Ascending aorta (tissue), 2 donors: Measurements from ENCODE around the gene RABL6. TPM values are rescaled to one million over a fixed set of nuclear protein-coding genes. Genes with fewer than 3 reads are reported as not detected.

ENCODE experiments used
- DNase-seq, 2 donors: peaks; one replicate each; pipeline ENCODE4 v3.0.0-alpha.2; 2019; ENCODE audit warnings: low spot score in 2 of 2
- H3K27ac ChIP-seq, 2 donors: fragments of 200-600 bp; sonication (generic); one replicate each; pipeline ENCODE4 v1.5.1; 2016 to 2017; ENCODE audit warnings: mild to moderate bottlenecking in 1 of 2
- H3K27me3 ChIP-seq: fragments of 200-600 bp; sonication (generic); one replicate; pipeline ENCODE4 v1.5.1; 2017
- H3K36me3 ChIP-seq, 2 donors: fragments of 200-600 bp; sonication (generic); one replicate each; pipeline ENCODE4 v1.5.1; 2016
- H3K4me1 ChIP-seq, 2 donors: fragments of 200-600 bp; sonication (generic); one replicate each; pipeline ENCODE4 v1.5.1; 2016 to 2017; ENCODE audit warnings: mild to moderate bottlenecking in 1 of 2
- H3K4me3 ChIP-seq, 2 donors: fragments of 200-600 bp; sonication (generic); one replicate each; pipeline ENCODE4 v1.5.1; 2016 to 2017; ENCODE audit warnings: mild to moderate bottlenecking in 1 of 2
- H3K9me3 ChIP-seq, 2 donors: fragments of 200-600 bp; sonication (generic); one replicate each; pipeline ENCODE4 v1.5.1; 2016
- intact Hi-C: fragments of 100-400 bp; cut with DNase I; formaldehyde crosslinking; loops from one replicate; pipeline ENCODE4 v1.15.1; 2023
- total RNA-seq: library from RNA; depleted of rRNA; stranded (reverse); fragments of >200 nt; gene quantifications from one replicate; pipeline ENCODE4 v1.1.0, GENCODE V29; 2016
- TF ChIP-seq, protein P1 (sequence below), 3 experiments: fragments of 200-600 bp in 2 of 3; fragments of 450-650 bp in 1 of 3; sonication (generic) in 2 of 3; IDR thresholded peaks; one replicate each; pipeline ENCODE4 v1.5.1; 2016 to 2019; ENCODE audit warnings: antibody characterized with exemption in 3 of 3, mild to moderate bottlenecking in 1 of 3, moderate library complexity in 1 of 3

The RABL6 gene
- total RNA-seq, 1 donor from 2014 or later, result 70.9 TPM

DNA sequence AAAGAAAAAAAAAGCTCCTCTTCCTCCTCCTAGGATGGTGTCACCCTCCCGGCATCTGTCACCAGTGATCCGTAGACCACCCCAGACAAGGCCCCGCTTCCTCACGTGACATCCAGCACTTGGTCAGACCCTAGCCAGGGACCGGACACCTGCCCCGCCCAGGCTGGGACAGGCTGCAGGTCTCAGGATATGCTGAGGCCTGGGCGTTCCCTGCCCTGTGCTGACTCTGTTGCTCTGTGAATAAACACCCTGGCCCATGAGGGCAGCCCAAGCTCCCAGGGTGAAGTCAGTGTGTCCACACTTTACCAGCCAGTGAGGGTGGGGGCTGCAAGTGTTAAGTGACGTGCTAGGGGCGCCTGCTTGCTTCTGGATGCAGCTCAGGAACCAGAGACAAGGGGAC lies 52.8 kb downstream of the RABL6 start:
- intact Hi-C loops, result no loop called here
- no peak for DNase-seq
- no peak overlapping the region for H3K4me3 ChIP-seq
- peaks cover 4 to 24% of the 10 kb centered on the region in 2 donors for H3K4me1 ChIP-seq
- no peaks in the 10 kb centered on the region for H3K9me3 ChIP-seq
- no peak overlapping the region for H3K27ac ChIP-seq
- TF ChIP-seq, protein P1, sequence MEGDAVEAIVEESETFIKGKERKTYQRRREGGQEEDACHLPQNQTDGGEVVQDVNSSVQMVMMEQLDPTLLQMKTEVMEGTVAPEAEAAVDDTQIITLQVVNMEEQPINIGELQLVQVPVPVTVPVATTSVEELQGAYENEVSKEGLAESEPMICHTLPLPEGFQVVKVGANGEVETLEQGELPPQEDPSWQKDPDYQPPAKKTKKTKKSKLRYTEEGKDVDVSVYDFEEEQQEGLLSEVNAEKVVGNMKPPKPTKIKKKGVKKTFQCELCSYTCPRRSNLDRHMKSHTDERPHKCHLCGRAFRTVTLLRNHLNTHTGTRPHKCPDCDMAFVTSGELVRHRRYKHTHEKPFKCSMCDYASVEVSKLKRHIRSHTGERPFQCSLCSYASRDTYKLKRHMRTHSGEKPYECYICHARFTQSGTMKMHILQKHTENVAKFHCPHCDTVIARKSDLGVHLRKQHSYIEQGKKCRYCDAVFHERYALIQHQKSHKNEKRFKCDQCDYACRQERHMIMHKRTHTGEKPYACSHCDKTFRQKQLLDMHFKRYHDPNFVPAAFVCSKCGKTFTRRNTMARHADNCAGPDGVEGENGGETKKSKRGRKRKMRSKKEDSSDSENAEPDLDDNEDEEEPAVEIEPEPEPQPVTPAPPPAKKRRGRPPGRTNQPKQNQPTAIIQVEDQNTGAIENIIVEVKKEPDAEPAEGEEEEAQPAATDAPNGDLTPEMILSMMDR (IDR thresholded peaks at IDR 0.05), result no peak
- H3K36me3 ChIP-seq, result peaks cover 33 to 34% of the 10 kb centered on the region in 2 donors
- no peaks in the 10 kb centered on the region for H3K27me3 ChIP-seq

DNA sequence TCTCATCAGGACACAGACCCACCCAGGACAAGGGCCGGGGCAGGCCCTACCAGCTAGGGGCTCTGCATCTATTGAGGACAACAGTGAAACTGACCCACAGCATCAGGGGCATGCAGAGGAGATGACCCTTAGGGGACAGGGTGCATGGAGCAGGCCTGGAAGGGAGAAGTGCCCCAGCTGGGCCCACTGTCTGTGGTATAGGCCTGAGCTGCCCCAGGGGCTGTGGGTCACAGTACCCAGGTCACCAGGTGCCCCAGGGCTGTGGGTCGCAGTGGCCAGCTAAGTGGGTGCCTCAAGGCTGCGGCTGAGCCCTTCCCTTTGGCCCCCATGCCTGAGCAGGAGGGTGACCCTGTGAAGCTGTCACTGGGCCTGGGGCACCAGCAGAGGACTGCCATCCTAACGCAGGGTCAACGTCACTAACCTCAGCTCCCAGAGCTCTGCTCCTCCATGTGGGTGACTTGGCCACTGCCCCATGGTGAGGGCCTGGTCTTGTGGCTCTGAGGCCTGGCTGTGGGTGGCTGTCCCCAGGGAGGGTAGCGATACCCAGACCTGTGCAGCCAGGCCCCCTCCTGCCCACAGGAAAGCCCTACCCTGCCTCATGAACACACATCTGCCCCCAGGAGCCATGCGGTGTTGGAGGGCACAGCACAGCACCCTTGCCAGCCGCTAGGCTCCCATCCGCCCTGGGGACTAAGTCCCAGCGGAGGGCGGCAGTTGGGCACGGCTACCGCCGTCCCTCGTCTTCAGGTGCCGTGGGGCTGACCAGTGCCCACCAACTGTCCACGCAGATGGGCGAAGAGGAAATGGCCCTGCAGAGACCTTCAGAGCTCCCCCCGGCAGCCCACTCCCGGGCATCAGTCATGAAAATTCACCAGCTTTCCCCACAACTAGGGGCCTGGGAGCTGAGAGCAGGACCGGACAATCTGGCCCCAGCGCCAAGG lies 53.5 kb downstream of the RABL6 start:
- no peak for DNase-seq
- TF ChIP-seq, protein P1 (IDR thresholded peaks at IDR 0.05), result no peak
- H3K27me3 ChIP-seq, result no peaks in the 10 kb centered on the region
- peaks cover 33 to 34% of the 10 kb centered on the region in 2 donors for H3K36me3 ChIP-seq
- H3K4me1 ChIP-seq, result peaks cover 4 to 24% of the 10 kb centered on the region in 2 donors
- no peak overlapping the region for H3K4me3 ChIP-seq
- H3K9me3 ChIP-seq, result no peaks in the 10 kb centered on the region
- no peak overlapping the region for H3K27ac ChIP-seq
- intact Hi-C loops, result no loop called here

DNA sequence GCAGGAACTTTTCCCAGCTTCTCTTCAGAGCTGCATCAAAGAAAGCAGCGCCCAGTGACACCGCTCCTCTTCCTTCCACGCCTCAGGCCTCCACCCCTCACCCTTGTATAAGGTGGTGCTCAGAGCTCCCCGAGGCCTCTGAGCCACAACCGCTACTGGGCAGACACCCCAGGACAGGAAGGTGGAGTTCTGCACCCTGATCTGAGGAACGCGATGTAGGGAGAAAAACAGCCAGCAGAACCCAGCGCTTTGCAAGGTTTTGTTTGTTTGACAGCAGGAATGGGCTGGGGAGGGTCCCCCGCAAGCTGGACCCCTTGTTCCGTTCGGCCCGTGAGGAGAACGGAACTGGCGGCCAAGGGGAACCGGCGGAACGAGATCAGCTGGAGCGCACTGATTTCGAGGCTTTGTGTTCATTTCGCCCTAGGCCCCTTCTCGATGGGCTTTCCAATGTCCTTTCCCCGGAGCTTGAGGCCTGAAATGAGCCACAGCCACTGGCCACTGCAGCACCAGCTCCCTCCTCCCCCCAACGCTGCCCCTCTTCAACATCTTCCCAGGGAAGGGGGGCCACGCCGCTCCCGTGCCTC lies 54.2 kb downstream of the RABL6 start:
- no peak for DNase-seq
- Histone ChIP-seq H3K27ac (no peak overlapping the region), H3K4me1 (peaks cover 8 to 26% of the 10 kb centered on the region in 2 donors), H3K36me3 (peaks cover 33 to 34% of the 10 kb centered on the region in 2 donors), H3K27me3 (no peaks in the 10 kb centered on the region), H3K4me3 (no peak overlapping the region), H3K9me3 (no peaks in the 10 kb centered on the region)
- intact Hi-C loops, result no loop called here
- TF ChIP-seq, protein P1 (IDR thresholded peaks at IDR 0.05), result no peak

GRCh38 chr9:136862849-136863622 lies 55.3 kb downstream of the RABL6 start:
- no peak overlapping the region for H3K4me3 ChIP-seq
- no peak overlapping the region for H3K27ac ChIP-seq
- no peaks in the 10 kb centered on the region for H3K27me3 ChIP-seq
- no peaks in the 10 kb centered on the region for H3K9me3 ChIP-seq
- peaks cover 9 to 29% of the 10 kb centered on the region in 2 donors for H3K4me1 ChIP-seq
- no peak for DNase-seq
- intact Hi-C loops, result no loop called here
- H3K36me3 ChIP-seq, result peaks cover 33 to 34% of the 10 kb centered on the region in 2 donors
- TF ChIP-seq, protein P1 (IDR thresholded peaks at IDR 0.05), result no peak

GRCh38 chr9:136863623-136864273 lies 56.0 kb downstream of the RABL6 start:
- no peak overlapping the region for H3K27ac ChIP-seq
- intact Hi-C loops, result no loop called here
- DNase-seq, result no peak

More at GRCh38 chr9:136863623-136864273, 56.0 kb downstream of the RABL6 start:
- Histone ChIP-seq H3K4me3 (no peak overlapping the region), H3K36me3 (peaks cover 33 to 34% of the 10 kb centered on the region in 2 donors), H3K4me1 (peaks cover 7 to 28% of the 10 kb centered on the region in 2 donors), H3K9me3 (no peaks in the 10 kb centered on the region), H3K27me3 (no peaks in the 10 kb centered on the region)
- TF ChIP-seq, protein P1 (IDR thresholded peaks at IDR 0.05), result no peak
